ENCODE results near the gene BAD.

- TF ChIP-seq CTCF (IDR thresholded peaks at IDR 0.05) = no peak
- TF ChIP-seq POLR2A (IDR thresholded peaks at IDR 0.05) = no peak
These were observed 52.1 kb downstream of the BAD start for GRCh38 chr11:64232182-64232966.

All from body of pancreas (tissue), 4 donors.